SK-N-MC (cell line): ENCODE results near the gene RAB8A.

Source experiments
- EZH2 ChIP-seq: fragments of 200-600 bp; sonication (generic); IDR thresholded peaks from one replicate; pipeline ENCODE4 v1.6.1; 2017; ENCODE audit warnings: antibody characterized with exemption
- FOXP2 ChIP-seq: optimal IDR thresholded peaks from 2 replicates; pipeline ENCODE3; 2011; ENCODE audit warnings: mild to moderate bottlenecking, moderate library complexity; ENCODE audit not compliant: insufficient read depth; ENCODE audit errors: extremely low read length, control extremely low read depth
- POLR2AphosphoS5 ChIP-seq: IDR thresholded peaks from 2 replicates; pipeline ENCODE4 v1.6.1; 2012; ENCODE audit warnings: mild to moderate bottlenecking, low read depth, low read length, borderline replicate concordance

DNA sequence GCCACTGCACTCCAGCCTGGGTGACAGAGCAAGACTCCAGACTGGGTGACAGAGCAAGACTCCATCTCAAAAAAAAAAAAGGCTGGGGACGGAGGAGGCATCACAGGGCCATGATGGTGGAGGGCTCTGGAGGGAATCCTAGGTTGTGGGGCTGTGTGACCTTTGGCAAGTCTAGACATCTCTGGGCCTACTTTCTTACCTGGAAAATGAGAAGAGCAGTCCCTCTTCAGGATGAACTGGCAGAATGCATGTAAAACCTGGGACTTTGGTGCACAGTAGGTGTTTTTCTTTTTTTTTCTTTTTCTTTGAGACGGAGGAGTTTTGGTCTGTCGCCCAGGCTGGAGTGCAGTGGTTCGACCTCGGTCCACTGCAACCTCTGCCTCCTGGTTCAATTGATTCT is 48.0 kb downstream of the RAB8A start:
- no peak for TF ChIP-seq EZH2
- no peak for TF ChIP-seq POLR2AphosphoS5
- TF ChIP-seq FOXP2 = no peak
